WERI-Rb-1 (cell line): ENCODE measurements around the gene ACVRL1.

Source experiments
- DNase-seq: peaks from one replicate; pipeline ENCODE4 v3.0.0-alpha.2; 2020
- H3K27ac ChIP-seq: fragments of 250-450 bp; sonication (Bioruptor Pico); 2 replicates; pipeline ENCODE4 v1.5.1; 2020; ENCODE audit warnings: mild to moderate bottlenecking, moderate library complexity
- H3K27me3 ChIP-seq: fragments of 250-450 bp; sonication (Bioruptor Pico); 2 replicates; pipeline ENCODE4 v1.5.1; 2021; ENCODE audit warnings: mild to moderate bottlenecking, low read depth, moderate library complexity; ENCODE audit not compliant: insufficient read depth, severe bottlenecking
- H3K36me3 ChIP-seq: fragments of 250-450 bp; sonication (Bioruptor Pico); 2 replicates; pipeline ENCODE4 v1.5.1; 2020; ENCODE audit warnings: mild to moderate bottlenecking, moderate library complexity
- H3K4me3 ChIP-seq: 2 replicates; pipeline ENCODE4 v1.5.1; 2011; ENCODE audit warnings: low read depth, mild to moderate bottlenecking, control low read depth, low read length
- H3K9me3 ChIP-seq: fragments of 250-450 bp; sonication (Bioruptor Pico); 2 replicates; pipeline ENCODE4 v1.5.1; 2021; ENCODE audit warnings: mild to moderate bottlenecking, moderate library complexity; ENCODE audit not compliant: severe bottlenecking
- TF ChIP-seq, protein P1 (sequence below): IDR thresholded peaks from 2 replicates; pipeline ENCODE4 v1.5.1; 2011; ENCODE audit warnings: low read depth, mild to moderate bottlenecking, control low read depth, inconsistent platforms, low read length

ACVRL1 gene

GRCh38 chr12:51934080-51934479 is 26.8 kb downstream of the ACVRL1 start:
- Histone ChIP-seq H3K27me3 (no peaks in the 10 kb centered on the region), H3K27ac (no peak overlapping the region), H3K4me3 (no peak overlapping the region), H3K36me3 (no peaks in the 10 kb centered on the region), H3K9me3 (no peaks in the 10 kb centered on the region)
- TF ChIP-seq, protein P1, sequence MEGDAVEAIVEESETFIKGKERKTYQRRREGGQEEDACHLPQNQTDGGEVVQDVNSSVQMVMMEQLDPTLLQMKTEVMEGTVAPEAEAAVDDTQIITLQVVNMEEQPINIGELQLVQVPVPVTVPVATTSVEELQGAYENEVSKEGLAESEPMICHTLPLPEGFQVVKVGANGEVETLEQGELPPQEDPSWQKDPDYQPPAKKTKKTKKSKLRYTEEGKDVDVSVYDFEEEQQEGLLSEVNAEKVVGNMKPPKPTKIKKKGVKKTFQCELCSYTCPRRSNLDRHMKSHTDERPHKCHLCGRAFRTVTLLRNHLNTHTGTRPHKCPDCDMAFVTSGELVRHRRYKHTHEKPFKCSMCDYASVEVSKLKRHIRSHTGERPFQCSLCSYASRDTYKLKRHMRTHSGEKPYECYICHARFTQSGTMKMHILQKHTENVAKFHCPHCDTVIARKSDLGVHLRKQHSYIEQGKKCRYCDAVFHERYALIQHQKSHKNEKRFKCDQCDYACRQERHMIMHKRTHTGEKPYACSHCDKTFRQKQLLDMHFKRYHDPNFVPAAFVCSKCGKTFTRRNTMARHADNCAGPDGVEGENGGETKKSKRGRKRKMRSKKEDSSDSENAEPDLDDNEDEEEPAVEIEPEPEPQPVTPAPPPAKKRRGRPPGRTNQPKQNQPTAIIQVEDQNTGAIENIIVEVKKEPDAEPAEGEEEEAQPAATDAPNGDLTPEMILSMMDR = no peak
- DNase-seq = no peak

GRCh38 chr12:51937926-51938325 is 30.6 kb downstream of the ACVRL1 start:
- TF ChIP-seq, protein P1 = no peak
- Histone ChIP-seq H3K4me3 (no peak overlapping the region), H3K27ac (peak overlapping the region; percentile 31), H3K27me3 (no peaks in the 10 kb centered on the region), H3K9me3 (no peaks in the 10 kb centered on the region), H3K36me3 (no peaks in the 10 kb centered on the region)
- no peak for DNase-seq

- no peak overlapping the region for H3K4me3 ChIP-seq
- H3K9me3 ChIP-seq = no peaks in the 10 kb centered on the region
- H3K27ac ChIP-seq = no peak overlapping the region
- no peaks in the 10 kb centered on the region for H3K36me3 ChIP-seq
- DNase-seq = no peak
- TF ChIP-seq, protein P1 = no peak
- H3K27me3 ChIP-seq = no peaks in the 10 kb centered on the region
These were observed 31.4 kb downstream of the ACVRL1 start for GRCh38 chr12:51938726-51939125.

- Histone ChIP-seq H3K27me3 (no peaks in the 10 kb centered on the region), H3K27ac (no peak overlapping the region), H3K4me3 (no peak overlapping the region), H3K36me3 (no peaks in the 10 kb centered on the region), H3K9me3 (peaks cover 7% of the 10 kb centered on the region)
- TF ChIP-seq, protein P1 = no peak
- DNase-seq = no peak
These were observed 33.8 kb downstream of the ACVRL1 start for GRCh38 chr12:51941011-51941581.

DNA sequence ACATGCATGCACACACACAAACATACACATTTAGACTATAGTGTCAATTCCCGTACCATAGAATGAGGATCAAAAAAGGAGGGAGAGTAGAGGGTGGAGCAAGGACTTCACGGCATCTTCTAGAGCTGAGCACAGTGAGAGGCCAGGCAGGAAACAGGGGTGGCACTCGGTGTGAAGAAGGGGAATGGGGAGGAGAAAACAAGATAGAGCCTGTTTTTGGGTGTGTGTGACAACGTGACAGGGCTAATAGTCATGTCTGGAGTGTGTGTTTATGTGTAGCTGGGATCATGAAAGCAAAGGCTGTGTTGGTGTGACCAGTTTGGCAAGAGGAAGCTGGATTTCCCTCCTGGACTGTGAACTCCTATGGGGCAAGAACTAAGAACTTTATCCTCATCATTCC is 34.3 kb downstream of the ACVRL1 start:
- Histone ChIP-seq H3K9me3 (peaks cover 7% of the 10 kb centered on the region), H3K36me3 (no peaks in the 10 kb centered on the region), H3K4me3 (no peak overlapping the region), H3K27me3 (no peaks in the 10 kb centered on the region), H3K27ac (no peak overlapping the region)
- DNase-seq = no peak
- TF ChIP-seq, protein P1 = no peak

GRCh38 chr12:51942056-51942455 is 34.8 kb downstream of the ACVRL1 start:
- no peak overlapping the region for H3K4me3 ChIP-seq
- H3K36me3 ChIP-seq = no peaks in the 10 kb centered on the region
- no peak overlapping the region for H3K27ac ChIP-seq
- H3K27me3 ChIP-seq = no peaks in the 10 kb centered on the region
- TF ChIP-seq, protein P1 = no peak
- H3K9me3 ChIP-seq = peaks cover 7% of the 10 kb centered on the region
- DNase-seq = no peak
